DMS 273 treated with DMSO at 0.1 percent for 48 hours (cell line): ENCODE data around the gene RCAN1.

ENCODE experiments used
- DNase-seq: peaks from one replicate; lab custom pipeline; 2025; lab: John Stamatoyannopoulos, UW

RCAN1 gene

GRCh38 chr21:34598931-34599400 is 15.9 kb downstream of the RCAN1 start:
- DNase-seq = no peak

GRCh38 chr21:34597406-34597805 is 17.5 kb downstream of the RCAN1 start:
- DNase-seq = no peak

GRCh38 chr21:34596561-34597271 is 18.2 kb downstream of the RCAN1 start:
- no peak for DNase-seq

- DNase-seq = no peak
Measured at GRCh38 chr21:34595457-34595856, 19.5 kb downstream of the RCAN1 start.

GRCh38 chr21:34594566-34595234 is 20.2 kb downstream of the RCAN1 start:
- no peak for DNase-seq

- no peak for DNase-seq
Measured at GRCh38 chr21:34593954-34594531, 20.9 kb downstream of the RCAN1 start.

GRCh38 chr21:34593423-34593822 is 21.5 kb downstream of the RCAN1 start:
- DNase-seq = no peak

GRCh38 chr21:34592120-34592955 is 22.6 kb downstream of the RCAN1 start:
- DNase-seq = no peak

- DNase-seq = no peak
Measured at GRCh38 chr21:34590520-34590919, 24.4 kb downstream of the RCAN1 start.

- no peak for DNase-seq
Measured at GRCh38 chr21:34589511-34590282, 25.2 kb downstream of the RCAN1 start.

- no peak for DNase-seq
Measured at GRCh38 chr21:34583926-34584563, 30.9 kb downstream of the RCAN1 start.

- DNase-seq = no peak
Measured at GRCh38 chr21:34582506-34583150, 32.3 kb downstream of the RCAN1 start.

- DNase-seq = no peak
Measured at GRCh38 chr21:34580181-34580700, 34.7 kb downstream of the RCAN1 start.

GRCh38 chr21:34579411-34579810 is 35.5 kb downstream of the RCAN1 start:
- no peak for DNase-seq

- no peak for DNase-seq
Measured at GRCh38 chr21:34576041-34576511, 38.8 kb downstream of the RCAN1 start.

- DNase-seq = peak; percentile 29
Measured at GRCh38 chr21:34574601-34575529, 40.0 kb downstream of the RCAN1 start.

- DNase-seq = no peak
Measured at GRCh38 chr21:34571994-34572393, 42.9 kb downstream of the RCAN1 start.

GRCh38 chr21:34570313-34570712 is 44.6 kb downstream of the RCAN1 start:
- DNase-seq = no peak

GRCh38 chr21:34569381-34569979 is 45.4 kb downstream of the RCAN1 start:
- DNase-seq = no peak
